Raji (cell line): ENCODE results near the gene ST6GALNAC5.

ENCODE experiments used
- POLR2A ChIP-seq: IDR thresholded peaks from 2 replicates; pipeline ENCODE4 v1.6.1; 2011; ENCODE audit warnings: low read depth, low read length, control low read depth; ENCODE audit not compliant: insufficient read depth

ST6GALNAC5 gene

DNA sequence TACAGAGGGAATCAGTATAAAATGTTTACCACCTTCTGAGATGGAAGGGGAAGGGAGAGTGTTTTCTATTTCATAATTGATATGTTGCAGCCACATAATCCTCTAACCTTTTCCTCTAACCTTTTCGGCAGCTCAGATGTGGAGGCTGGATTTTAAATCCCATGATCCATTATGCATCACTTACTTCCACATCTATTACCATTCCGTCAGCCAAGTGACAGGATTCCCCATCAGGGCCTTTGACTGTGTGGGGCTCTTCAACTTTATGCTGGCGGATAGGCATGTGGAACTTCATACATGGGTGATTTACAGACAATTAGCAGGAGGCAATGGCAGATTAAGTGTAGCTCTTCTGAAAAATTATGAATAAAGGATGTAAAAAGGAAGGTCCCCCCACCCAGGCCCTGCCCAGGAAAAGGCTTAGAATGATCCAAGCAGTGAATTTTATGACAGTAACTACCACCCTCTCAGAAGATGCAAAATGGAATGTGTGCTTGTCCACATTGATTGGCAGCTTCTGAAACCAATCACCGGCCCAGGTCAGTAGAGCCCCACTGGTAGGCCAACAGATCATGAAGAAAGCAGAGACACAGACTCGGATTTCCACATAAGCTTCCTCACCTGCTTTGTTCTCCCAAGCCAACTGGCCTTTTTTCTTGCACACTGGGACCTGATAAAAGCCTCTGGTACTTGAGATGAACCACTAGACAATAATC is 147.0 kb downstream of the ST6GALNAC5 start:
- no peak for TF ChIP-seq POLR2A

DNA sequence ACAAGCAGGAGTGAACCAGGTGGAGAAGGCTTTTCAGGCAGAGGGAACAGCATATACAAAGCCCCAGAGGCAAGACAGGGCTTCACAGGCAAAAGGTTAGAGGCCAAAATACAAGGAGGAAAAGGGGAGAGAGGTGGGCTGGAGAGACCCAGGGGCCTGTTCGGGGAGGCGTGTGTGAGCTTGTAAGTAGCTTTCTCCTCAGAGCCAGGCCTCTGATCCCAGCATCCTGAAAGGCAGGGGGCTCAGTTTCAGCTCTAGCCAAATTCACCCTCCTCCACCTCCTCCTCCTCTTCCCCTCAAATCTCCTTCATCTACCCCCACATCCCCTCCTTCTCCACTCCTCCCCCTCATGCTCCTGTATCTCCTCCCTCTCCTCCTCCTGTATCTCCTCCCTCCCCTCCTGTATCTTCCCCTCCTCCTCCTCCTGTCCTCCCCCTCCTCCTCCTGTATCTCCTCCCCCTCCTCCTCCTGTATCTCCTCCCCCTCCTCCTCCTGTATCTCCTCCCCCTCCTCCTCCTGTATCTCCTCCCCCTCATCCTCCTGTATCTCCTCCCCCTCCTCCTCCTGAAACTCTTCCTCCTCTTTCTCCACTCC is 148.6 kb downstream of the ST6GALNAC5 start:
- TF ChIP-seq POLR2A, result no peak

DNA sequence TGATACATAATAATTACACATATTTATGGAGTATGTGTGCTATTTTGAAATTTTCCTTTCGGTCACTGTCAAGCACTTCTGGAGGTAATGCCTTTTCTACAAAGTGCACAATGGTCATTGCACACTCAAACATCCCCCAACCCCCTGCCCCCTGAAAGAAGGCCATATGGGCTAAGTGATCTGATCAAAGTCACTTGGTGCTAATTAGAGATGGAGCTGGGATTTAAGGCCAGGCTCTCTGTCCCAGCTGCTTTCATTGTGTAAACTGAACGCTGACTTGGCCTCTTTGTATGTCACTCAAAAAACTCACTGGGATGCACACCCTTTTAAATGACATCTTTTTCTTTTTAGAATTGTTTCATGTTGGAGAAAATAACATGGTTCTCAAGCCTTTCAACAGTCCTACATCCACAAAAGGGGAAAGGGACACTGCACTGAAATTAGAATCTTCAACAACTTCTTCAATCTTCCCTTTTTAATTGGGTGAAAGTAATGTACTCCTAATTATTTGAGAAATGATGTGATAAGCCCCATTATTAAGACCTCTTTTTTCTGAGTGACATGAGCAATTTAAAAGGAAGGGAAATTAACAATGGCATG is 149.2 kb downstream of the ST6GALNAC5 start:
- no peak for TF ChIP-seq POLR2A

DNA sequence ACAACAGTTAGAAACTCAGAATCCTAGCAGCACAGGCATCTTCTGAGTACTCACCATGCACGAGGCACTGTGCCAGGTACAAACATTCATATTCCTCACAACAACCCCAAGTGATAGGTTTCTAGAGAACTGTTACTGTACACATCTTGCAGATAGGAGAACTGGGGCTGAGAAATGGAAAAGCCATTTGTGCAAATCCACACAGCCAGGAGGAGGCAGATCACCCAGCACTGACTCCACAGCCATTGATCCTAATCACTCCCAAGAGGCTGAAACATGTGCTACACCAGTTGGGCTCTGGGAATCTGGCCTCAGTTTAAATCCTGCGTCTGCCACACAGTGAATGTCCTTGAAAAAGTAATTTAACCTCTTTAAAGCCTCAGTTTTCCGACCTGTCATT is 151.0 kb downstream of the ST6GALNAC5 start:
- TF ChIP-seq POLR2A, result no peak

DNA sequence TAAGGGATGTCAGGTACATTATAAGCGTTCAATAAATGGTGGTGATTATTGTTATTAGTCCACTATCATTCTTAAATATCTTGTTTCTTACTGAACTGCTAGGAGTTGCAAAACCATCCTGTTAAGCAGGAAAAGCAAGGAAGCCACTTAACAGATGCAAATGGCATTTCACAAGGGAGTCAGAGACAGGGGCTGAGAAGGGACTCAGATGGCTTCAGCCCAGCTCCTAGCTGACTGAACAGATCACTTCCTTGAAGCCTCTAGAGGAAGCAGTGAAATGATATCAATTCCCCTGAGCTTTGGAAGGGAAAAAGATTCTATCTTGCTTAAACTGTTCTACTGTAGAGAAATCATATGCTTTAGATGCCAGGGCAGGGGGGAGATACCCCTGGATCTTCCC is 151.5 kb downstream of the ST6GALNAC5 start:
- TF ChIP-seq POLR2A, result no peak

DNA sequence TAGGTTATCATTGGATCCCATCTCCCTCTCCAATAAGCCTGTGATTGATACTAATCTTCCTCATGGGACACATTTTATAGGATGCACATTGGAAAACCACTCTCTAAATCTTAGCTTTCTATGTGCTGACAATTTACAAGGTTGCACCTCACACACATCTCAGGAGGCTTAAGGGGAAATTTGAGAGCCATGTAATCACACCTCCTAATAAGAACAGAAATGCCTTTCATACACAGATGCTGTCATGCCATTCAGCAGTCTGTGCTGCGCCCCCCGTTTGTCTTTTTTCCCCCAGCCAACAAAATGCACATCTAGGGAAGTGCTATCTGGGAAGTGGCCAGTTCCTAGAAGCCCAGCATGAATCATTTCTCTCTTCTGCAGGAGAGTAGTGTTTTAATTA is 154.5 kb downstream of the ST6GALNAC5 start:
- TF ChIP-seq POLR2A, result no peak

DNA sequence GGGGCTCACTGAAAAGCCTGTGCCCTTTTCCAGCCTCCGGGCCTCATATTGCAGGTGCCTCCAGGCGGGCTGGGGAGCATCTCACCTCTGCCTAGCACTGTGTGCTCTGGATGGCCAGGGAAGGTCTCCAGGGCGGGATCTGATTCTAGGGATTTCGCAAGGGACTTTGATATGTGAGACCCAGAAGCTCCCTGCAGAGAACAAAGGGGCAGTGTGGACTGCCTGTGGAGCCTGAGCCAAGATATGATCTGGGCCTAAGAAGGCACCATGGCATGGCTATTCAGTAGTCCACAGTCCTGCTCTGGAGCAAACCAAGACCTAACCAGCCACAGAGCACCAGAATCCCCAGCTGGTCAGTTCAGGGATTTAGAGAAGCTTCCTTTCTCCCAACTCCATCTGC is 157.2 kb downstream of the ST6GALNAC5 start:
- TF ChIP-seq POLR2A, result no peak

DNA sequence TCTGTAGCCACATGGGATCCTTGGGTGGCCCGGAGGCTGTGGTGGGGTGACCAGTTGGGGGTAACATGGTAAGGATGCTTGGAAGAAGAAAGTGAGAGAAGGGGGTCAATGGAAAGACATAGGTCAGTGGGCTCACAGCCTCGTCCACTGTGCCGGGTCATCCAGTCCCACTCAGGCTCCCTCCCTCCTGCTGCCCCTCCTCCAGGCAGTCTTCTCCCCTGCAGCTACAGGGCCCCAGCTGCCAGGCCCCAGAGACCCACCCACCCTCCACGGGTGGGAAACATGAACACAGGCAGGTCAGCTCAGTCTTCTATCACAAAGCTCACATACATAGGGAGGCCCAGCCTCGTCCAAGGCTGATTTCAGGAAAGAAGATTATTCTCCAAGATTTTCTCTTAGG is 158.3 kb downstream of the ST6GALNAC5 start:
- TF ChIP-seq POLR2A, result no peak

DNA sequence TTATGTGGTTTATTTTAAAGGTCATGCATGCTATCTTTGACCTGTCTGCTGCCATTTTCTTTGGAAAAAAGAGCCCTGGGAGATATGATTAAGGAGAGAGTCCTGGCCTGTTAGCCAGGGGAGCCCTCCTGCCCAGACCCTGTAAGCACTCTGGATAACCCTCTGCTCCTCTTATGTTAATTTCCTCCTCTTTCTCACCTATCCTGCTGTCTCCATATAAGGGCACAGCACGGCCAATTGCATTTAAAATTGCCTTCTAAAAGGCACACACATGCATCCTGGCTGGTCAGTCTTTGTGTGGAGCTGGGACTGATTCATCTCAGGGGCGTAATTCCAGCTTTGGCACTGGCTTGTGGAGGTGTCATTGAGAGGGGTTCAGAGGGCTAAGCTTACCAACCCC is 158.9 kb downstream of the ST6GALNAC5 start:
- no peak for TF ChIP-seq POLR2A

DNA sequence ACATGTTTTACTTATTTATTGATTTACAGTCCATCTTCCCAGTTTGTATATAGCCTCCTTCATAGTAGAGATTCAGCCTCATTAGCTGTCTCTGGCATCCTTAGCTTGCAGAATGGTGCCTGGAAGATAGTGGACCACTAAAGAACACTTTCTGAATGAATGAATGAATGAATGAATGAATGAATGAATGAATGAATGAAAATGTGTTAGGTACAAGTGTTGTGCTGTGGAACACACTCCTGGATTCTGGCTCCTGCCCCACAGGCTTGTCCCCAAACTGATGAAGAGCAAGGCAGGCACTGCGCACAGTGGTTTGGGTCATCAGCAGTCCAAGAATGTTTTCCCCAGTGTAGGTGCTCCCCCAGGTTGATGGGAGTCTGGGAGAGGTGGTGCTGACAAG is 159.4 kb downstream of the ST6GALNAC5 start:
- no peak for TF ChIP-seq POLR2A

DNA sequence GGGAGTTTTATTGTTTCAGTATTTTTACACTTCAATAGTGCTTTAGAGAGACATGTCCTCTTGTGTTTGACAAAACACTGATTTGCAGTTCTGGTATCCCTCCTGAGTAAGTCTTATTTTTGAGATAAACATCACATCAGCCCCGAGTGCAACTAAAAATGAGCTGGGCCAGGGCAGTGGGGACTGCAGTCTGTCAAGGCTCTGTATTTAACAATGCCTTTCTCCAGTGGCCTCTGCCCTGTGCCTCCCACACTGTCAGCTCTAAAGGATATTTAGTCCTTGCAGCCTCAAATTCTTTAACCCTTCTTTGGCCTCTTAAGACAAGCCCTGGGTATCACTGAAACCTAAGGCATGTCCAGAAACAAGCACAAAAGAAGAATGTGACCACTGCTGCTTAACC is 160.6 kb downstream of the ST6GALNAC5 start:
- no peak for TF ChIP-seq POLR2A

DNA sequence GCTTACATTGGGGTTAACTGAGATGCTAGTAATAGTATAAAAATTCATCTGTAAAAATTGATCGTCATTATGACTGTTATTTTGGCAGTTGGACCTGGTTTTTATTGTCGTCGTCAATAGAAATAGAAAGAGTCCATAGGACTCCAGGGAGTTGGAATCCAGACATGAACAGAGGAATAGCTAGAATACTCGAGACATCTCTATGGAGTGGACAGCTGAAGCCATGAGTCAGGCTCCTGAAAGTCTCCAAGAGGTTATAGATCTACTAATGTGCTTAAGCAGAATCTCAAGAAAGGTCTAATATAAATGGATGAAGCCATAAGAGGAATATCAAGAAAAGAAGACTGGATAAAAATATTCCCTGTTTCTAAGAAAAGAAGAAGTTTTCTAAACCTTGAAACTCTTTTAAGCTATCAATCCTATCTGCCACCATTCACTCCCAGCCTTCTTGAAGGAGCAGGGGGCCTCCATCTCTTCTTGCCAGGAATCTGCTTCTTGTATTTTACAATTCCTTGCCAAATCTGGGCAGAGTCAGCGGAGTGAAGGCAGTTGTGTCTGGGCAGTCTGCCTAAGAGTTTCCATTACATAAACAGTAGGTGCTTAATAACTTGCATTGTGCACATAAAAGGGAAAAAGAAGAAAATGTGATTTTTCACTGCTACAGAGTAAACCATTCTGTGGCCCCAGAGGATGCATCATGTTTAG is 163.3 kb downstream of the ST6GALNAC5 start:
- TF ChIP-seq POLR2A, result no peak

DNA sequence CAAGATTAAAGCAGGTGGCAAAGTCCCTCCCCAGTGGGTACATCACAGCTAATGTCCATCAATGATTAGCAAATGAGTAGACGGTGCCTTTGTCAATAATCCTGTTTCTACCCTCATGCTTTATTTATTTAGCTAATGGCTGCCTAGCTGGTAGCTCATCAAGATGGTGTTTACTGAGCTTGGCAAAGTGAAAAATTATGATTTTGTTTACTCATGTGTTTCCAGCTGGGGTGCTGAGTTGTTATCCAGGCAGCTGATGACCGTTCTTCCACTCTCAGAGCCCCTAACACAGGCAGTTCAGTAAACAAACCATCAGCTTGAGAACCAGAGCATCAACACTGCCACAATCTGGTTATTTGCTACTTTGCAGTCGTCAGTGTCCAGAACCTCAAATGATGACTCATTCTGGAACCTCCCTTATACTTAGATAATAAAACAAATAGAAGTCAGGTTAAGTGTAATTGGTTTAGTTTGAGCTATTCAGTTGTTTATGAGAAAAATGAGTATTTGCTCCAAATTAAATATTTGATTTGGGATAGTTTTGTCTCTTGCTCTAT is 163.9 kb downstream of the ST6GALNAC5 start:
- TF ChIP-seq POLR2A, result no peak

DNA sequence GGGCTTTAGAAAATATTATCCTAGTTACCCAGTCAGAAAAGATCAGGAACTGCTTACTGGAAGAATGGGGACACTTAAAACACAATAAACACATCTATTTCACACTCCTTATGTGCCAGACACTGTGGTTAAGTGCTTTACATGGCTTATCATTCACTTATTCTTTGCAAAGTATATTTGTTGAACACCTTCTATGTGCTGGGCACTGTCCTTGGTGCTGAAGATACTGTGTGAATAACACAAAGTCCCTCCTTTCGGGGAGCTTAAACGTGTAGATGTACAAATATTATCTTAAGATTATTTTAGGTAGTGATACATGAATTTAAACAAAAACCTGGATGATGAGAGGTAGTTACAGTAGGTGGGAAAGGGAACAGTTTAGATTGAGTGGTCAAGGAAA is 169.3 kb downstream of the ST6GALNAC5 start:
- TF ChIP-seq POLR2A, result no peak

DNA sequence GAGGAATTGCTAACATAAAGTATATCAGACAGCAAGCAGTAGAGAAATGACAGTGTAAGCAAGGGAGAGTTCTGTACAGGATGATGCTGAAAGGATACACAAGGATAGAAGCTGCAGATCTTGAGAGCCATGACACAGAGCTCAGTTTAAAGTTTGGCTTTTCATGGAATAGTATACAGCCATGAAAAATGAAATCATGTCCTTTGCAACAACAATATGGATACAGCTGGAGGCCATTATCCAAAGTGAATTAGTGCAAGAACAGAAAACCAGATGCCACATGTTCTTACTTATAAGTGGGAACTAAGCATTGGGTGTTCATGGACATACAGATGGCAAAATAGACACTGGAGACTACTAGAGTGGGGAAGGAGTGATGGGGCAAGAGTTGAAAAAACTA is 169.8 kb downstream of the ST6GALNAC5 start:
- TF ChIP-seq POLR2A, result no peak

DNA sequence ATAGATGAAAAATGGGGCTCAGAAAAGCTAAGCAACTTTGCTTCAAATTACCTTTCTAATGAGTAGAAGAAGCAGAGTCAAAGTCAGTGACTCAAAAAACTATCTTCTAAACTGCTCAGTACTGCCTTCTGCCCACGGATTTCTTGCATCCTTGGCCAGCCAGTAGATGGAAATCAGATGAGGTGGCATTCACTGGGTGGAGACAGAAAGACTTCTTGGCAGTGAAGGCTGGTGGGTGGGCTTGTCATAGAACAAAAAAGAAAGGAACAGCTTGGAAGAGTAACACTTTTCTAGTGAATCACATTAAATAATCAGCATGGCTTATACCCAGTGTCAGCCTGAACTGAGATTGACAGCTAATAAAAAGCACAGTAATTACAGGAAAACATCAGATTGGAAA is 170.7 kb downstream of the ST6GALNAC5 start:
- TF ChIP-seq POLR2A, result no peak
